Activated naive CD4-positive, alpha-beta T cell treated with anti-CD3 and anti-CD28 coated beads, Interleukin-2, amount 50 U/mL, for 72 hours (primary cell): ENCODE results near the gene FOXP4. TPM values are rescaled to one million over a fixed set of nuclear protein-coding genes. Genes with fewer than 3 reads are reported as not detected.

Source experiments
- ATAC-seq, 2 donors: fragments of 150-1000 bp; cut with Tn5 transposase; 2 replicates each; pipeline ENCODE4 v1.10.0; 2021; ENCODE audit warnings: mild to moderate bottlenecking in 2 of 2, moderate library complexity in 2 of 2
- DNase-seq, 2 donors: peaks; one replicate each; pipeline ENCODE4 v3.0.0; 2021 to 2022; ENCODE audit warnings: low spot score in 2 of 2
- H3K27ac Mint-ChIP-seq, 2 donors: one replicate each; pipeline ENCODE4 v1.8.0; 2022; ENCODE audit warnings: mild to moderate bottlenecking in 2 of 2, mixed read lengths in 2 of 2
- H3K36me3 Mint-ChIP-seq, 2 donors: one replicate each; pipeline ENCODE4 v1.8.0; 2022; ENCODE audit warnings: mixed read lengths in 2 of 2
- H3K9me3 Mint-ChIP-seq, 2 donors: one replicate each; pipeline ENCODE4 v1.8.0; 2022; ENCODE audit warnings: mixed read lengths in 2 of 2
- total RNA-seq, 2 donors: library from RNA; stranded (reverse); gene quantifications; one replicate each; pipeline ENCODE4 v1.2.3, GENCODE V29; 2022

The FOXP4 gene
- total RNA-seq = 10 to 100 TPM in 1 of 2 donors, 1 to 10 TPM in 1; 3.7 to 17.4 TPM

GRCh38 chr6:41545703-41546474 is at the start of gene FOXP4:
Gene FOXP4 (plus strand): TSS chr6:41546381. CDS start chr6:41565761, 19,380 bp downstream.
- Mint-ChIP-seq H3K9me3 (no peaks in the 10 kb centered on the region), H3K27ac (peak within 1 kb of the TSS; percentile 53 to 96), H3K36me3 (no peaks in the 10 kb centered on the region)
- DNase-seq (peak; percentile 70 to 79), ATAC-seq (peak; percentile 81 to 86)

GRCh38 chr6:41497573-41497972 is 48.6 kb upstream of the FOXP4 start:
- ATAC-seq (no peak), DNase-seq (no peak)
- Mint-ChIP-seq H3K9me3 (no peaks in the 10 kb centered on the region), H3K36me3 (no peaks in the 10 kb centered on the region), H3K27ac (no peak overlapping the region)

GRCh38 chr6:41497994-41498393 is 48.2 kb upstream of the FOXP4 start:
- H3K36me3 Mint-ChIP-seq = no peaks in the 10 kb centered on the region
- H3K9me3 Mint-ChIP-seq = no peaks in the 10 kb centered on the region
- ATAC-seq = no peak
- H3K27ac Mint-ChIP-seq = no peak overlapping the region
- DNase-seq = no peak

GRCh38 chr6:41498968-41499599 is 47.1 kb upstream of the FOXP4 start:
- peak in 1 of 2 donors; percentile 14 for ATAC-seq
- Mint-ChIP-seq H3K27ac (no peak overlapping the region), H3K36me3 (no peaks in the 10 kb centered on the region), H3K9me3 (no peaks in the 10 kb centered on the region)
- DNase-seq = no peak

GRCh38 chr6:41500561-41500960 is 45.6 kb upstream of the FOXP4 start:
- DNase-seq (no peak), ATAC-seq (no peak)
- H3K36me3 Mint-ChIP-seq = peaks cover 0 to 3% of the 10 kb centered on the region in 2 donors
- H3K27ac Mint-ChIP-seq = no peak overlapping the region
- no peaks in the 10 kb centered on the region for H3K9me3 Mint-ChIP-seq

- Mint-ChIP-seq H3K36me3 (peaks cover 0 to 5% of the 10 kb centered on the region in 2 donors), H3K9me3 (no peaks in the 10 kb centered on the region), H3K27ac (no peak overlapping the region)
- DNase-seq (no peak), ATAC-seq (no peak)
Measured at GRCh38 chr6:41502566-41502916, 43.6 kb upstream of the FOXP4 start.

- DNase-seq = no peak
- Mint-ChIP-seq H3K36me3 (peaks cover 0 to 5% of the 10 kb centered on the region in 2 donors), H3K9me3 (no peaks in the 10 kb centered on the region), H3K27ac (no peak overlapping the region)
- no peak for ATAC-seq
Measured at GRCh38 chr6:41502917-41503671, 43.1 kb upstream of the FOXP4 start.

GRCh38 chr6:41503827-41504465 is 42.2 kb upstream of the FOXP4 start:
- no peak overlapping the region for H3K27ac Mint-ChIP-seq
- H3K9me3 Mint-ChIP-seq = no peaks in the 10 kb centered on the region
- H3K36me3 Mint-ChIP-seq = peaks cover 0 to 5% of the 10 kb centered on the region in 2 donors
- peak in 1 of 2 donors; percentile 8 for DNase-seq
- peak; percentile 50 to 67 for ATAC-seq

GRCh38 chr6:41504466-41505121 is 41.6 kb upstream of the FOXP4 start:
- DNase-seq = no peak
- ATAC-seq = peak in 1 of 2 donors; percentile 24
- no peaks in the 10 kb centered on the region for H3K9me3 Mint-ChIP-seq
- H3K27ac Mint-ChIP-seq = no peak overlapping the region
- peaks cover 0 to 5% of the 10 kb centered on the region in 2 donors for H3K36me3 Mint-ChIP-seq

- DNase-seq (peak in 1 of 2 donors; percentile 31), ATAC-seq (peak in 1 of 2 donors; percentile 51)
Measured at GRCh38 chr6:41505122-41506049, 40.8 kb upstream of the FOXP4 start.

GRCh38 chr6:41508479-41508878 is 37.7 kb upstream of the FOXP4 start:
- DNase-seq = no peak
- H3K27ac Mint-ChIP-seq = no peak overlapping the region
- ATAC-seq = no peak
- H3K36me3 Mint-ChIP-seq = peaks cover 0 to 5% of the 10 kb centered on the region in 2 donors
- no peaks in the 10 kb centered on the region for H3K9me3 Mint-ChIP-seq

More at GRCh38 chr6:41505122-41506049, 40.8 kb upstream of the FOXP4 start:
- H3K9me3 Mint-ChIP-seq = no peaks in the 10 kb centered on the region
- H3K36me3 Mint-ChIP-seq = peaks cover 0 to 5% of the 10 kb centered on the region in 2 donors
- no peak overlapping the region for H3K27ac Mint-ChIP-seq

- H3K9me3 Mint-ChIP-seq = no peaks in the 10 kb centered on the region
- peaks cover 0 to 5% of the 10 kb centered on the region in 2 donors for H3K36me3 Mint-ChIP-seq
- no peak for DNase-seq
- no peak for ATAC-seq
- H3K27ac Mint-ChIP-seq = no peak overlapping the region
Measured at GRCh38 chr6:41509580-41509979, 36.6 kb upstream of the FOXP4 start.

- ATAC-seq (no peak), DNase-seq (no peak)
- H3K9me3 Mint-ChIP-seq = no peaks in the 10 kb centered on the region
- no peak overlapping the region for H3K27ac Mint-ChIP-seq
- H3K36me3 Mint-ChIP-seq = no peaks in the 10 kb centered on the region
Measured at GRCh38 chr6:41511443-41512060, 34.6 kb upstream of the FOXP4 start.

- no peaks in the 10 kb centered on the region for H3K36me3 Mint-ChIP-seq
- no peaks in the 10 kb centered on the region for H3K9me3 Mint-ChIP-seq
- DNase-seq = no peak
- ATAC-seq = no peak
- no peak overlapping the region for H3K27ac Mint-ChIP-seq
Measured at GRCh38 chr6:41512146-41512701, 34.0 kb upstream of the FOXP4 start.

GRCh38 chr6:41515995-41516394 is 30.2 kb upstream of the FOXP4 start:
- no peaks in the 10 kb centered on the region for H3K9me3 Mint-ChIP-seq

More at GRCh38 chr6:41515995-41516394, 30.2 kb upstream of the FOXP4 start:
- Mint-ChIP-seq H3K36me3 (no peaks in the 10 kb centered on the region), H3K27ac (no peak overlapping the region)
- DNase-seq (no peak), ATAC-seq (no peak)
